Tibial artery (tissue), 4 donors: ENCODE measurements around the gene SCART1.
A peak's percentile ranks its signal among the peaks of the same experiment; 100 is the strongest.

Experiments
- DNase-seq, 2 donors: peaks; one replicate each; pipeline ENCODE4 v3.0.0-alpha.2; 2019
- H3K27ac ChIP-seq, 2 donors: fragments of 200-600 bp; sonication (generic) in 1 of 2; 1 replicate in 1 of 2; 2 replicates in 1 of 2; pipeline ENCODE4 v1.5.1; 2018 to 2019; ENCODE audit warnings: mild to moderate bottlenecking in 1 of 2
- H3K27me3 ChIP-seq, 2 donors: fragments of 200-600 bp; sonication (generic) in 1 of 2; one replicate each; pipeline versions ENCODE4 v1.5.1 to v1.6.0; 2016 to 2019
- H3K36me3 ChIP-seq, 3 donors: fragments of 200-600 bp; sonication (generic) in 2 of 3; one replicate each; pipeline ENCODE4 v1.5.1; 2016 to 2019; ENCODE audit warnings: mild to moderate bottlenecking in 2 of 3
- H3K4me1 ChIP-seq, 4 donors: fragments of 200-600 bp; sonication (generic) in 2 of 4; 1 replicate in 3 of 4; 2 replicates in 1 of 4; pipeline ENCODE4 v1.5.1; 2016 to 2019
- H3K4me3 ChIP-seq, 2 donors: fragments of 200-600 bp; sonication (generic) in 1 of 2; 1 replicate in 1 of 2; 2 replicates in 1 of 2; pipeline ENCODE4 v1.5.1; 2018 to 2019; ENCODE audit warnings: mild to moderate bottlenecking in 2 of 2
- H3K9me3 ChIP-seq, 3 donors: fragments of 200-600 bp; sonication (generic) in 1 of 3; one replicate each; pipeline ENCODE4 v1.5.1; 2016 to 2019
- CTCF ChIP-seq, 2 experiments: fragments of 200-600 bp in 1 of 2; fragments of 450-650 bp in 1 of 2; IDR thresholded peaks; one replicate each; pipeline ENCODE4 v1.5.1; 2017 to 2019; ENCODE audit warnings: antibody characterized with exemption in 2 of 2, mild to moderate bottlenecking in 1 of 2, moderate library complexity in 1 of 2
- intact Hi-C: fragments of 100-400 bp; cut with DNase I; formaldehyde crosslinking; loops from one replicate; pipeline ENCODE4 v1.15.0; 2023; ENCODE audit warnings: low total_unique reads

Gene SCART1

GRCh38 chr10:133445751-133446708 lies 7.7 kb upstream of the SCART1 start:
- DNase-seq, result peak in 1 of 2 donors; percentile 59
- TF ChIP-seq CTCF (IDR thresholded peaks at IDR 0.05), result no peak
- H3K27me3 ChIP-seq, result no peaks in the 10 kb centered on the region
- no peak overlapping the region for H3K27ac ChIP-seq
- no peak overlapping the region for H3K4me3 ChIP-seq
- peaks cover 3 to 41% (median 29%) of the 10 kb centered on the region in 3 donors for H3K9me3 ChIP-seq
- H3K4me1 ChIP-seq, result no peaks in the 10 kb centered on the region
- intact Hi-C loops, result no loop called here
- H3K36me3 ChIP-seq, result peaks cover 4 to 12% (median 12%) of the 10 kb centered on the region in 3 donors

DNA sequence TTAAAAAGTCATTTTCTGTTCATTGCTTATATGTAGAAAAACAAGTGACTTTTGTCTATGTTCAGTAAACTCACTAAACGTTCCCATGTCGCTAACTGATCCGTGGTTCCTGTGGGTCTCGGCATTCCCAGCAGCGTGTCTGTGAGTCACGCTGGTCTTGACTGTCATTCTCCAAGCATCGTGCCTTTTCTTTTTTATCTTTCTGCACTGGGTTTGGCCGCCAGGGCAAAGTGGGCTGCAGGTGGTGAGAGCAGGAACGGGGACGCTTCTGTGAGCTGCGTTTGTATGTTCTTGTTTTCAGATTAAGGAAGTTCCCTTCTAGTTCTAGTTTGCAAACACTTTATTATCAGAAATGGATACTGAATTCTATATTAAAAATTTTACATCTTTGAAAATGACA lies 6.8 kb upstream of the SCART1 start:
- peaks cover 4 to 12% (median 7%) of the 10 kb centered on the region in 3 donors for H3K36me3 ChIP-seq
- peaks cover 3 to 41% (median 29%) of the 10 kb centered on the region in 3 donors for H3K9me3 ChIP-seq
- H3K4me3 ChIP-seq, result no peak overlapping the region
- DNase-seq, result no peak
- H3K4me1 ChIP-seq, result no peaks in the 10 kb centered on the region
- intact Hi-C loops, result no loop called here
- no peak for TF ChIP-seq CTCF (IDR thresholded peaks at IDR 0.05)
- H3K27ac ChIP-seq, result no peak overlapping the region
- no peaks in the 10 kb centered on the region for H3K27me3 ChIP-seq

GRCh38 chr10:133448120-133448519 lies 5.6 kb upstream of the SCART1 start:
- no peak overlapping the region for H3K4me3 ChIP-seq
- no peaks in the 10 kb centered on the region for H3K4me1 ChIP-seq
- no peak overlapping the region for H3K27ac ChIP-seq
- intact Hi-C loops, result no loop called here
- TF ChIP-seq CTCF (IDR thresholded peaks at IDR 0.05), result no peak
- peaks cover 2 to 7% (median 4%) of the 10 kb centered on the region in 3 donors for H3K36me3 ChIP-seq
- no peaks in the 10 kb centered on the region for H3K27me3 ChIP-seq
- no peak for DNase-seq
- peaks cover 3 to 41% (median 29%) of the 10 kb centered on the region in 3 donors for H3K9me3 ChIP-seq

GRCh38 chr10:133451346-133451745 lies 2.4 kb upstream of the SCART1 start:
- H3K4me1 ChIP-seq, result no peaks in the 10 kb centered on the region
- no peak overlapping the region for H3K4me3 ChIP-seq
- peaks cover 2 to 5% (median 4%) of the 10 kb centered on the region in 3 donors for H3K36me3 ChIP-seq
- H3K27ac ChIP-seq, result no peak overlapping the region
- H3K9me3 ChIP-seq, result peaks cover 3 to 31% (median 22%) of the 10 kb centered on the region in 3 donors
- no peak for TF ChIP-seq CTCF (IDR thresholded peaks at IDR 0.05)
- intact Hi-C loops, result no loop called here
- no peak for DNase-seq
- no peaks in the 10 kb centered on the region for H3K27me3 ChIP-seq

DNA sequence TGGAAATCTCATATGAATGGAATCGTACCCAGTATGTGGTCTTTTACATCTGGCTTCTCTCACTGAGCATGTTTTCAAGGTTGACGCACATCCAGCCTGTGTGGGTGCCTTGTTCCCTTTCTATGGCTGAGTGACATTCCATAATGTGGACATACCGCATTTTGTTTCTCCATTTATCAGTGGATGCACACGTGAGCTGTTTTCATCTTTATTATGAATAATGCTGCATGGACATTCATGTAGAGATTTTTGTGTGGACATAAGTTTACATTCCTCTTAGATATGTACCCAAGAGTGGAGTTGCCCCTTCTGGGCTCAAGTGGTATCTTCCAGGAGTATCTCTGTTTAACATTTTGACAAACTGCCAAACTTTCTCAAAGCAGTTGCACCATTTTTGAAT lies 1.3 kb upstream of the SCART1 start:
- H3K27me3 ChIP-seq, result no peaks in the 10 kb centered on the region
- H3K4me3 ChIP-seq, result no peak overlapping the region
- H3K4me1 ChIP-seq, result no peaks in the 10 kb centered on the region
- no peak overlapping the region for H3K27ac ChIP-seq
- no peak for TF ChIP-seq CTCF (IDR thresholded peaks at IDR 0.05)
- DNase-seq, result no peak
- H3K36me3 ChIP-seq, result peaks cover 2 to 13% (median 4%) of the 10 kb centered on the region in 3 donors
- H3K9me3 ChIP-seq, result peaks cover 0 to 20% (median 14%) of the 10 kb centered on the region in 3 donors
- intact Hi-C loops, result no loop called here
